Occipital lobe (tissue), 3 donors: Measurements from ENCODE around the gene FBN2. TPM values are rescaled to one million over a fixed set of nuclear protein-coding genes. Genes with fewer than 3 reads are reported as not detected.

Experiments used
- DNase-seq: peaks from one replicate; lab custom pipeline; 2025; lab: John Stamatoyannopoulos, UW
- small RNA-seq: library from RNA; depleted of rRNA; stranded (forward); fragments of <200 nt; gene quantifications from one replicate; pipeline ENCODE3, GENCODE V24; 2014
- total RNA-seq: library from RNA; depleted of rRNA; stranded (reverse); fragments of >200 nt; gene quantifications from one replicate; pipeline ENCODE4 v1.2.3, GENCODE V29; 2014

Gene FBN2
- total RNA-seq, 1 donor from 2014 or later, result 8.6 TPM

DNA sequence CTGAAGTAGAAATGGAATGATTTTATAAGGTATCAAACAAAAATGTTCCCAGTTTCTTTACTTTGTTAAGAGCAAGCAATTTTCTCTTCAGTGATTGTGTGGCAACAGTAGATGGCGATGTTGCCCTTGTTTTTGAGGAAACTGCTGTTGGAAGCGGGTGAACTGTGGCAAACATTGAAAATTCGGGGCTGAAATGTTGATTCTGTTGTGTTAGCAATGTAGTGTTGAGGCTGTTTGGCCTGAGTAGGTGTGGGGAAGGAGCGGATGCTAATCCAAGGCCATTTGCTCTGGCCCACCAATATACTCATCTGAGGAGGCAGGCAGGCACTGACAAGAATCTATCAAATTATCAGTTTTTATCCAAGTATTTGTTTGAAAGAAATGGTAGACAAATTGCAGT lies 324.7 kb downstream of the FBN2 start:
- DNase-seq, result peak; percentile 22

DNA sequence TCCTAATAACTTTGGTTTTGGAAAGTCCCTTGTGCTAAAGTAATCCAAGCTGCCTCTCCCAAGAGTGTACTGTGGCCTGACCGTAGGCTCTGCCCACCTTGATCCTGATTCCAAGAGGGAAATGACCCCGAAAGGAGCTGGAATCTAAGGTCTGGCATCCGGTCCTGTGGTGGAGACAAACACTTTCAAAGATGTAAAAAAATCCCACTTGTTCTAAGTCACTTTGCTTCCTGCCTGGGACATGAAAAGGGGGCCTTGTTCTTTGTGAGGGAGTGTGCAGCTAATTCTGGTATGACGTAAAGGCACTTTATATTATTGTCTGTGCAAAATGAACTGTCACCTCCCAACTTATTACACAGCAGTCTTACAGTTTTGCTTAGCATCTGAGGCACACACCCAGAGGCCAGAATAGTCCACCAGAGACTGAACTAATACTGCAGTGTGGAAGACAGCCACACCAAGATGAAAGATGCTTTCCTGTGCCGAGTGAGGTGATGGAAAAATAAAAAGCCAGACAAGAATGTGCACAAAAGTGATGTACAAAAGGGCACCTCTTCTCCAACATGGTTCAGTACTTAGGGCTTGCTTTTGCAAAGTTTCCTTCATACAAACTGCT lies 325.7 kb downstream of the FBN2 start:
- no peak for DNase-seq

DNA sequence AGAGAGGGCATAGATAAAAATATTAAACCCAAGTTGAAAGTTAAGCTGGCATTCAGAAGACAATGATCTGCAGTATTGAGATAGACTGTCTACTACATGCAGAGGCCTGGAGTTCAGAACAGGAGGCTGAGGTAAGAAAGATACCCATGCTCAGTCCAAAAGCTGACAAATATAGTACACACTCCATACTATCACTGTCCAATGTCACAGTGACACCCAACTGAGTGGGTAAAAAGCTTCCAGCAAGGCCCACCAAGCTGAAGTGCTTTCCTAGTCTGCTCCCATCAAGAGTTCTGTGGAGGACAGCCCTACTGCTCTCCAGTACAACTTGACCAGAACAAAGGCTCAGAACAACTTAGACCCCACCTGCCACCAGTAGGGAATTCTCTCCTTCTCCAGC lies 329.6 kb downstream of the FBN2 start:
- no peak for DNase-seq

Small RNA genes within 50 kb of the gene (small RNA-seq; reads per million reads assigned to genes)
- not detected for gene RF00019
